ENCODE measurements around the gene RALGAPA2. TPM values are rescaled to one million over a fixed set of nuclear protein-coding genes. Genes with fewer than 3 reads are reported as not detected.

The RALGAPA2 gene
- total RNA-seq, 1 donor from 2014 or later: 21.0 TPM

- Histone ChIP-seq H3K9me3 (replicated peaks) (no peaks in the 10 kb centered on the region), H3K27me3 (ENCODE audit: low read depth) (no peaks in the 10 kb centered on the region), H3K4me3 (no peak overlapping the region), H3K4me1 (peaks cover 12% of the 10 kb centered on the region), H3K36me3 (peaks cover 11% of the 10 kb centered on the region), H3K27ac (replicated peaks) (no peak overlapping the region)
- DNase-seq: no peak
- TF ChIP-seq CTCF (IDR thresholded peaks at IDR 0.05; ENCODE audit: borderline replicate concordance): no peak
- intact Hi-C loops (cut with micrococcal nuclease): no loop called here
These were observed 53.5 kb downstream of the RALGAPA2 start for GRCh38 chr20:20658871-20659431.

- Histone ChIP-seq H3K36me3 (peaks cover 11% of the 10 kb centered on the region), H3K4me1 (peaks cover 12% of the 10 kb centered on the region), H3K27ac (replicated peaks) (no peak overlapping the region), H3K9me3 (replicated peaks) (no peaks in the 10 kb centered on the region), H3K27me3 (ENCODE audit: low read depth) (no peaks in the 10 kb centered on the region), H3K4me3 (no peak overlapping the region)
- TF ChIP-seq CTCF (IDR thresholded peaks at IDR 0.05; ENCODE audit: borderline replicate concordance): no peak
- intact Hi-C loops (cut with micrococcal nuclease): no loop called here
- DNase-seq: no peak
These were observed 54.3 kb downstream of the RALGAPA2 start for GRCh38 chr20:20658123-20658522.

DNA sequence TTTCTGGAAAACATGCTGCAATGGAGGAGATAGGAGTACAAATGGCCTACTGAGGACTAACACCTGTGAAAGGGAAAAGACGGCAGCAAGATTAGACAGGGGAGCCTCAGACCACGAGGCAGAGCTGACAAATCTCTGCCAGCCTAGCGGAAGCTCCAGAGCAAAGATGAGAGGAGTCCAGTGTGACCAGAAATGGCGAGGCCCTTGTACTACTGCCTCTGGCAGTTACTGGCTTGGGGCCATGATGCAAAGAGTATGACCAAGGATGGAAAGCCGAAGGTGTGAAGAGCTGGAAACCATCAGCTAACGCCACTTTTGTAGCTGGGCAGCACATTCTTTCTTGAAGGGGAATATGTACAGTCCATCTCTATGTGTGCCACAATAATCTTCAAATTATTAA, 55.4 kb downstream of the RALGAPA2 start:
- H3K36me3 ChIP-seq: peaks cover 14% of the 10 kb centered on the region
- no peak for DNase-seq
- intact Hi-C loops (cut with micrococcal nuclease): no loop called here
- no peak for TF ChIP-seq CTCF (IDR thresholded peaks at IDR 0.05; ENCODE audit: borderline replicate concordance)
- no peak overlapping the region for H3K27ac ChIP-seq (replicated peaks)
- H3K4me3 ChIP-seq: no peak overlapping the region
- H3K4me1 ChIP-seq: peaks cover 12% of the 10 kb centered on the region
- H3K9me3 ChIP-seq (replicated peaks): no peaks in the 10 kb centered on the region
- H3K27me3 ChIP-seq (ENCODE audit: low read depth): no peaks in the 10 kb centered on the region

DNA sequence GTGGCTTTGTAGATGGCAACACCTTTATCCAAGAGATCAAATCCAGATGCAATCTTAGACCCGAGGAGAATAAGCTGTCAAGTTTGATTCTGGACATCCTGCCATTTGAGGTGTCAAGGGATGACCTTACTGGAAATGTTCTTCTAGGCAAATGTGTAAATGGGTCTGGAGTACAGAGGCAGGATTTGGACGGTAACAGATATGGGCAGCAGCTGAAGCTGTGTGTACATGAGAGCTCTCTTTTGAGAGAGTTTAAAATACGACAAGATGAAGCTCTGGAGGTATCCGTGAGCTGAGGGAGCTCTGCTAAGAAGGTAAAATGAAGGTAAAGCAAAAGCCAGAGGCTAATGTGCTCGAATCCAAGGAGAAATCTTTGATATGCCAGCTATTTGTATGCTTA, 56.6 kb downstream of the RALGAPA2 start:
- TF ChIP-seq CTCF (IDR thresholded peaks at IDR 0.05; ENCODE audit: borderline replicate concordance): no peak
- Histone ChIP-seq H3K36me3 (peaks cover 9% of the 10 kb centered on the region), H3K27ac (replicated peaks) (no peak overlapping the region), H3K4me3 (no peak overlapping the region), H3K27me3 (ENCODE audit: low read depth) (no peaks in the 10 kb centered on the region), H3K4me1 (peaks cover 12% of the 10 kb centered on the region), H3K9me3 (replicated peaks) (no peaks in the 10 kb centered on the region)
- DNase-seq: no peak
- intact Hi-C loops (cut with micrococcal nuclease): no loop called here

GRCh38 chr20:20649945-20650344, 62.5 kb downstream of the RALGAPA2 start:
- no peak for TF ChIP-seq CTCF (IDR thresholded peaks at IDR 0.05; ENCODE audit: borderline replicate concordance)
- DNase-seq: no peak
- H3K36me3 ChIP-seq: peaks cover 4% of the 10 kb centered on the region
- no peaks in the 10 kb centered on the region for H3K27me3 ChIP-seq (ENCODE audit: low read depth)
- H3K4me3 ChIP-seq: no peak overlapping the region
- intact Hi-C loops (cut with micrococcal nuclease): no loop called here
- H3K4me1 ChIP-seq: no peaks in the 10 kb centered on the region
- H3K9me3 ChIP-seq (replicated peaks): no peaks in the 10 kb centered on the region
- no peak overlapping the region for H3K27ac ChIP-seq (replicated peaks)
